ENCODE measurements around the gene ZNF497. TPM values are rescaled to one million over a fixed set of nuclear protein-coding genes. Genes with fewer than 3 reads are reported as not detected.
"Not testable (repeated sequence)": the region's sequence is repeated elsewhere in the genome, so short reads cannot be mapped to it uniquely, and the experiment has no call there.

Gene ZNF497
- total RNA-seq, 4 donors from 2014 or later, result 0.74 to 2.4 (median 1.3) TPM

GRCh38 chr19:58315580-58315979 is 47.0 kb downstream of the ZNF497 start:
- ATAC-seq (ENCODE audit: low FRiP score) (no peak), DNase-seq (ENCODE audit: low spot score) (no peak)
- TF ChIP-seq CTCF (IDR thresholded peaks at IDR 0.05), result no peak

GRCh38 chr19:58311345-58311865 is 51.1 kb downstream of the ZNF497 start:
- ATAC-seq (ENCODE audit: low FRiP score), result no peak
- TF ChIP-seq CTCF (IDR thresholded peaks at IDR 0.05), result no peak
- DNase-seq (ENCODE audit: low spot score), result no peak

- not testable (repeated sequence) for ATAC-seq (ENCODE audit: low FRiP score); DNase-seq (ENCODE audit: low spot score)
These were observed 51.9 kb downstream of the ZNF497 start for GRCh38 chr19:58310685-58311084.

GRCh38 chr19:58307736-58308135 is 54.8 kb downstream of the ZNF497 start:
- DNase-seq (ENCODE audit: low spot score), result no peak
- no peak for ATAC-seq (ENCODE audit: low FRiP score)
- no peak for TF ChIP-seq CTCF (IDR thresholded peaks at IDR 0.05)

- no peak for TF ChIP-seq CTCF (IDR thresholded peaks at IDR 0.05)
These were observed 56.6 kb downstream of the ZNF497 start for GRCh38 chr19:58305932-58306323.

GRCh38 chr19:58305065-58305931 is 57.3 kb downstream of the ZNF497 start, which contains the start of gene ERVK3-1:
TSS of gene ERVK3-1 (plus strand) at chr19:58305377. CDS start at chr19:58312169, 6,792 bp downstream.
- DNase-seq (ENCODE audit: low spot score) (peak; percentile 74), ATAC-seq (ENCODE audit: low FRiP score) (peak; percentile 100)
- TF ChIP-seq CTCF (IDR thresholded peaks at IDR 0.05), result no peak

More at GRCh38 chr19:58305932-58306323, 56.6 kb downstream of the ZNF497 start:
- DNase-seq (ENCODE audit: low spot score) (no peak), ATAC-seq (ENCODE audit: low FRiP score) (no peak)

GRCh38 chr19:58304748-58305064 is 57.8 kb downstream of the ZNF497 start:
- ATAC-seq (ENCODE audit: low FRiP score) (peak; percentile 17), DNase-seq (ENCODE audit: low spot score) (no peak)
- TF ChIP-seq CTCF (IDR thresholded peaks at IDR 0.05), result no peak

Small RNA genes within 50 kb of the gene (small RNA-seq; reads per million reads assigned to genes)
- gene MIR4754 (not detected), gene MIR6806 (not detected), gene RNA5SP473 (not detected)

Other genes starting within 250 kb of the ZNF497 start
- 1 to 10 TPM; 5.1 to 8.5 (median 7.4) TPM for gene ZNF329, start 212.0 kb downstream of the ZNF497 start, total RNA-seq
- 10 to 100 TPM; 16.5 to 30.4 (median 21.7) TPM for gene ZNF274, start 179.7 kb downstream of the ZNF497 start, total RNA-seq
- 10 to 100 TPM; 21.2 to 31.2 (median 28.4) TPM for gene ZNF544, start 133.8 kb downstream of the ZNF497 start, total RNA-seq
- 1 to 10 TPM; 4.6 to 9.3 (median 5.9) TPM for gene ZNF8, start 83.8 kb downstream of the ZNF497 start, total RNA-seq
- 10 to 100 TPM; 39.5 to 85.1 (median 59.2) TPM for gene ERVK3-1, start 57.4 kb downstream of the ZNF497 start, total RNA-seq
- gene ZSCAN22, start 35.8 kb downstream of the ZNF497 start, total RNA-seq, result 1 to 10 TPM; 2.0 to 3.7 (median 2.8) TPM
- 10 to 100 TPM in 3 of 4 donors, 1 to 10 TPM in 1; 8.7 to 18.4 (median 16.4) TPM for gene A1BG, start 9.3 kb downstream of the ZNF497 start, total RNA-seq
- gene ZNF837, start 18.3 kb upstream of the ZNF497 start, total RNA-seq, result 1 to 10 TPM in 3 of 4 donors, under 1 TPM in 1; 0.48 to 4.4 (median 2.1) TPM
- gene RPS5, start 24.5 kb upstream of the ZNF497 start, total RNA-seq, result 1,000 to 10,000 TPM; 1,379 to 1,993 (median 1,504) TPM
- gene RNF225, start 32.9 kb upstream of the ZNF497 start, total RNA-seq, result not detected
- gene ZNF584, start 45.9 kb upstream of the ZNF497 start, total RNA-seq, result 10 to 100 TPM in 2 of 4 donors, 1 to 10 TPM in 2; 7.9 to 34.1 (median 9.2) TPM
- gene ZNF132, start 77.4 kb upstream of the ZNF497 start, total RNA-seq, result 1 to 10 TPM; 4.0 to 8.2 (median 4.6) TPM
- gene ZNF324B, start 88.9 kb upstream of the ZNF497 start, total RNA-seq, result 1 to 10 TPM; 3.8 to 8.5 (median 6.0) TPM
- 10 to 100 TPM in 3 of 4 donors, 1 to 10 TPM in 1; 7.3 to 23.3 (median 15.8) TPM for gene ZNF324, start 104.3 kb upstream of the ZNF497 start, total RNA-seq
- 10 to 100 TPM in 1 of 4 donors, 1 to 10 TPM in 3; 6.6 to 10.4 (median 8.0) TPM for gene ZNF446, start 113.6 kb upstream of the ZNF497 start, total RNA-seq
- gene SLC27A5, start 149.2 kb upstream of the ZNF497 start, total RNA-seq, result 1 to 10 TPM; 4.5 to 8.5 (median 5.6) TPM
- gene ZBTB45, start 157.1 kb upstream of the ZNF497 start, total RNA-seq, result 10 to 100 TPM in 1 of 4 donors, 1 to 10 TPM in 3; 4.6 to 10.2 (median 8.4) TPM
- gene TRIM28, start 181.3 kb upstream of the ZNF497 start, total RNA-seq, result 100 to 1,000 TPM; 151 to 238 (median 166) TPM
- 100 to 1,000 TPM in 2 of 4 donors, 10 to 100 TPM in 2; 87.0 to 115 (median 99.6) TPM for gene CHMP2A, start 192.4 kb upstream of the ZNF497 start, total RNA-seq
- 10 to 100 TPM; 19.4 to 26.2 (median 23.3) TPM for gene UBE2M, start 195.9 kb upstream of the ZNF497 start, total RNA-seq
- gene MZF1, start 210.6 kb upstream of the ZNF497 start, total RNA-seq, result 10 to 100 TPM; 15.8 to 32.5 (median 22.1) TPM